Cardiac muscle cell (in vitro differentiated cells and primary cell): ENCODE results near the gene TSHR. TPM values are rescaled to one million over a fixed set of nuclear protein-coding genes. Genes with fewer than 3 reads are reported as not detected.
"Not testable (repeated sequence)": the region's sequence is repeated elsewhere in the genome, so short reads cannot be mapped to it uniquely, and the experiment has no call there.

Source experiments
- DNase-seq, 2 donors: peaks; one replicate each; pipeline versions ENCODE4 v3.0.0 to v3.0.0-alpha.2; 2010 to 2017; ENCODE audit warnings: low read depth in 1 of 2, low spot score in 1 of 2
- H3K27ac ChIP-seq: fragments of 200-600 bp; sonication (generic); 2 replicates; pipeline ENCODE4 v1.5.1; 2016
- H3K27me3 ChIP-seq: fragments of 200-600 bp; sonication (generic); 2 replicates; pipeline ENCODE4 v1.6.0; 2016; ENCODE audit warnings: control low read depth
- H3K36me3 ChIP-seq: fragments of 200-600 bp; sonication (generic); 2 replicates; pipeline ENCODE4 v1.5.1; 2016; ENCODE audit warnings: control low read depth
- H3K4me1 ChIP-seq: fragments of 200-600 bp; sonication (generic); 2 replicates; pipeline ENCODE4 v1.8.1; 2017; ENCODE audit warnings: low read depth, mild to moderate bottlenecking, mixed run types
- H3K4me3 ChIP-seq: fragments of 200-600 bp; sonication (generic); 2 replicates; pipeline ENCODE4 v1.5.1; 2016; ENCODE audit warnings: mild to moderate bottlenecking
- H3K9me3 ChIP-seq: fragments of 200-600 bp; sonication (generic); 2 replicates; pipeline ENCODE4 v1.5.1; 2017; ENCODE audit warnings: low read depth, mild to moderate bottlenecking, control low read depth
- polyA plus RNA-seq: library from polyadenylated mRNA; unstranded; fragments of >200 nt; fragmentation: Nextera tagmentation; extraction: Ambion mirVana; gene quantifications from 2 replicates; pipeline ENCODE4 v1.2.1, GENCODE V29; 2016
- total RNA-seq: library from RNA; depleted of rRNA; stranded (reverse); fragments of >200 nt; gene quantifications from 2 replicates; pipeline ENCODE4 v1.2.3, GENCODE V29; 2016
- TF ChIP-seq, protein P1 (sequence below): IDR thresholded peaks from 2 replicates; pipeline ENCODE4 v1.5.1; 2012; ENCODE audit warnings: low read depth, mild to moderate bottlenecking, low read length

TSHR gene
- total and polyA plus RNA-seq, 2 experiments from 2014 or later, result 0.38 to 1.2 TPM

DNA sequence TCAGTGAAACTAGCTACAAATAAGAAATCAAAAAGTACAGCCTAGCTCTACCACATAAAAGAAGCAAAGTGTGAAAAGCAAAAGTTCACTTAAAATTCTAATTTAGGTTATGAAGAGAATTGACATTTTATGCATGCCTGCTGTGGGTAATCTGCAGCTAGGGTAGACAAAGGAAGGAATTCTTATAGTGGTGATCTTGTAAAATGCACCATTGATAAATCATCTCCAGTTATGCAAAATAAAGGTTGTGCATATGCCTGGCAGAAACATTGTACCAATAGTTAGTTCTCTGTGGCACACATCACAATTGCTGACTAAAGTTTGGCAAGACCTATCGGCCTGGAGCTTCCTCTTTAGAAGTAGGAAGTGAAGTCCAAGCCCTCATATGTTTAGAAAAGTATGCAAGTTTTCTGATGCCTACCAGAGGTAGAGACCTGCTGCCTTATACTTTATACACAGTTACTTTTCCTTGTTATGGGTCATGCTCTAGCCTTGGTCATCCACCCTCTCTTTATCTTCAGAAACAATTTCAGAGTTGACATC, 78.3 kb downstream of the TSHR start:
- Histone ChIP-seq H3K9me3 (peaks cover 5% of the 10 kb centered on the region), H3K4me3 (no peak overlapping the region), H3K36me3 (no peaks in the 10 kb centered on the region), H3K27ac (no peak overlapping the region), H3K27me3 (no peaks in the 10 kb centered on the region), H3K4me1 (no peaks in the 10 kb centered on the region)
- DNase-seq, result no peak
- TF ChIP-seq, protein P1, sequence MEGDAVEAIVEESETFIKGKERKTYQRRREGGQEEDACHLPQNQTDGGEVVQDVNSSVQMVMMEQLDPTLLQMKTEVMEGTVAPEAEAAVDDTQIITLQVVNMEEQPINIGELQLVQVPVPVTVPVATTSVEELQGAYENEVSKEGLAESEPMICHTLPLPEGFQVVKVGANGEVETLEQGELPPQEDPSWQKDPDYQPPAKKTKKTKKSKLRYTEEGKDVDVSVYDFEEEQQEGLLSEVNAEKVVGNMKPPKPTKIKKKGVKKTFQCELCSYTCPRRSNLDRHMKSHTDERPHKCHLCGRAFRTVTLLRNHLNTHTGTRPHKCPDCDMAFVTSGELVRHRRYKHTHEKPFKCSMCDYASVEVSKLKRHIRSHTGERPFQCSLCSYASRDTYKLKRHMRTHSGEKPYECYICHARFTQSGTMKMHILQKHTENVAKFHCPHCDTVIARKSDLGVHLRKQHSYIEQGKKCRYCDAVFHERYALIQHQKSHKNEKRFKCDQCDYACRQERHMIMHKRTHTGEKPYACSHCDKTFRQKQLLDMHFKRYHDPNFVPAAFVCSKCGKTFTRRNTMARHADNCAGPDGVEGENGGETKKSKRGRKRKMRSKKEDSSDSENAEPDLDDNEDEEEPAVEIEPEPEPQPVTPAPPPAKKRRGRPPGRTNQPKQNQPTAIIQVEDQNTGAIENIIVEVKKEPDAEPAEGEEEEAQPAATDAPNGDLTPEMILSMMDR, result no peak

GRCh38 chr14:81042438-81042837, 87.0 kb downstream of the TSHR start:
- no peak for DNase-seq
- no peak overlapping the region for H3K4me3 ChIP-seq
- H3K9me3 ChIP-seq, result no peaks in the 10 kb centered on the region
- H3K4me1 ChIP-seq, result no peaks in the 10 kb centered on the region
- TF ChIP-seq, protein P1, result no peak
- H3K27me3 ChIP-seq, result no peaks in the 10 kb centered on the region
- H3K27ac ChIP-seq, result no peak overlapping the region
- H3K36me3 ChIP-seq, result no peaks in the 10 kb centered on the region

DNA sequence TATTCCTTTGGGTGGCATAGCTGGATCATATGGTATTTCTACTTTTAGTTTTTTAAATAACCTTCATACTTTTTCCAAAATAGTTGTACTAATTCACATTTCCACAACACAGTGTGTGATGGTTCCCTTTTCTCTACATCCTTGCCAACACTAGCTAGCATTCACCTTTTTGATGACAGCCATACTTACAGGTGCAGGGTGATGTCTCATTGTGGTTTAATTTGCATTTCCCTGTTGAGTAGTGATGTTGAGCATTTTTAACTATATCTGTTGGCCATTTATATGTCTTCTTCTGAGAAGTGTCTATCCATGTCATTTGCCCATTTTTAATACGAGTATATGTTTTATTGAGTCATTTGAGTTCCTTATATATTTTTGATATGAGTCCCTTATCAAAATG, 96.1 kb downstream of the TSHR start:
- Histone ChIP-seq H3K4me1 (no peaks in the 10 kb centered on the region), H3K27me3 (no peaks in the 10 kb centered on the region), H3K4me3 (no peak overlapping the region), H3K36me3 (no peaks in the 10 kb centered on the region), H3K27ac (no peak overlapping the region), H3K9me3 (no peaks in the 10 kb centered on the region)
- TF ChIP-seq, protein P1, result no peak
- DNase-seq, result no peak

- not testable (repeated sequence) for DNase-seq, H3K9me3 ChIP-seq, H3K27me3 ChIP-seq, H3K4me1 ChIP-seq, H3K4me3 ChIP-seq, H3K27ac ChIP-seq, H3K36me3 ChIP-seq
These were observed 98.6 kb downstream of the TSHR start for GRCh38 chr14:81054057-81054456.

DNA sequence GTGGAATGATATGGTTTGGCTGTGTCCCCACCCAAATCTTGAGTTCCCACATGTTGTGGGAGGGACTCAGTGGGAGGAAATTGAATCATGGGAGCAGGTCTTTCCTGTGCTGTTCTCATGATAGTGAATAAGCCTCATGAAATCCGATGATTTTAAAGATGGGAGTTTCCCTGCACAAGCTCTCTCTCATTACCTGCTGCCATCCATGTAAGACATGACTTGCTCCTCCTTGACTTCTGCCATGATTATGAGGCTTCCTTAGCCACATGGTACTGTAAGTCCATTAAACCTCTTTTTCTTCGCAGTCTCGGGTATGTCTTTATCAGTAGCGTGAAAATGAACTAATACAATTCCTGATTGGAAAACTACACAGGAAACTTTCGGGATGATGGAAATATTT, 100.5 kb downstream of the TSHR start:
- TF ChIP-seq, protein P1, result no peak
- H3K9me3 ChIP-seq, result no peaks in the 10 kb centered on the region

GRCh38 chr14:81062380-81062779, 107.0 kb downstream of the TSHR start:
- H3K27ac ChIP-seq, result no peak overlapping the region
- H3K4me1 ChIP-seq, result no peaks in the 10 kb centered on the region
- TF ChIP-seq, protein P1, result no peak
- H3K36me3 ChIP-seq, result no peaks in the 10 kb centered on the region
- no peaks in the 10 kb centered on the region for H3K27me3 ChIP-seq
- no peaks in the 10 kb centered on the region for H3K9me3 ChIP-seq
- H3K4me3 ChIP-seq, result no peak overlapping the region
- DNase-seq, result no peak

More for the DNA sequence above, 100.5 kb downstream of the TSHR start:
- no peaks in the 10 kb centered on the region for H3K4me1 ChIP-seq
- H3K4me3 ChIP-seq, result no peak overlapping the region
- DNase-seq, result no peak
- no peak overlapping the region for H3K27ac ChIP-seq
- H3K36me3 ChIP-seq, result no peaks in the 10 kb centered on the region
- no peaks in the 10 kb centered on the region for H3K27me3 ChIP-seq
